OCI-M1 (cell line): ENCODE data around the gene NLGN2.
A peak's percentile ranks its signal among the peaks of the same experiment; 100 is the strongest.

ENCODE experiments used
- DNase-seq: peaks from one replicate; lab custom pipeline; 2025; lab: John Stamatoyannopoulos, UW

NLGN2 gene

DNA sequence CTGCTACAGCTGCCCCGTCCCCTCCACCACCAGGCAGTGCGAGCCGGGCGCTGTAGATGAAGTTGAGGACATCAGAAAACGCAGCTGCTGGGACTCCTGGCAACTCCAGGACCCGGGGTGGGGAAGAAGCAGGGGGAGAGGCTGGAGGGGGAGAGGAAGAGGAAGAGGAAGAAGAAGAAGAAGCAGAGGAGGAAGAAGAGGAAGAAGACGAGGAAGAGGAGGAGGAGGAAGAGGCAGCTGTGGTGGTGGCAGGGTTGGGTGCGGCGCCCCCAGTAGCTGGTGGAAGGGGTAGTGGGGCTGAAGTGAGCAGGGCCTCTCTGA, 58.6 kb downstream of the NLGN2 start:
- DNase-seq = no peak

DNA sequence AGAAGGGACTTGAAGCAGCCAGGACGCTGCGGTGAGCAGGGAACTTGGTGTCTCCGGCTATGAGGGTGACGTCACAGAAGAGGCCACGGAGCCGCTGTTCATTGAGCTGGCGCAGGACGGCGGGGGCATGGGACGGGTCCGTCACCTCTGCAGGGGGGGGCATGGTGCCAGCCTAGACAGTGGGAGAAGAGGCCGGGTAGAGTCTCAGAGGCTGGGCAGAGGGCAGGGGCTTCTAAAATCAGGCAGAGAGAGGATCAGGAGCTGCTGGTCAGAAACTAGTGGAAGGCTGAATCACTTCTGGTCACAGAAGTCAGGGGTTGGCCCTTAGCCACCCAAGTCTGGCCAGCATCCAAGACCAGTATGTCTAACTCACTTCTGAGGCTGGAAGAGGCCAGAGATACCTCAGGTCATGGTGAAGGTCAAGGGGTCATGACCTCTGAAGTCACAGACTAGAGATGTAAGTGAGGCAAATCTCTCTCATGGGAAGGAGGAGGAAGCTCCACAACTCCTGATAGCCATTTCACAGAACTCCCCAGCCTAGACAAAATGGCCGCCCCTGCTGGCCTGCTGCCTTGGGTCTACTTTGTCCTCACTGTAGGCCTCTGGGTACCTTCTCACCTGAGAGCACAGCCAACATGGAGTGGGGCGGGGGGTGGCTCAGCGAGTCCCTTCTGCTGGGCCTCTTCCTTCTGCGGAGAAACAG, 59.1 kb downstream of the NLGN2 start:
- DNase-seq = peak; percentile 71

DNA sequence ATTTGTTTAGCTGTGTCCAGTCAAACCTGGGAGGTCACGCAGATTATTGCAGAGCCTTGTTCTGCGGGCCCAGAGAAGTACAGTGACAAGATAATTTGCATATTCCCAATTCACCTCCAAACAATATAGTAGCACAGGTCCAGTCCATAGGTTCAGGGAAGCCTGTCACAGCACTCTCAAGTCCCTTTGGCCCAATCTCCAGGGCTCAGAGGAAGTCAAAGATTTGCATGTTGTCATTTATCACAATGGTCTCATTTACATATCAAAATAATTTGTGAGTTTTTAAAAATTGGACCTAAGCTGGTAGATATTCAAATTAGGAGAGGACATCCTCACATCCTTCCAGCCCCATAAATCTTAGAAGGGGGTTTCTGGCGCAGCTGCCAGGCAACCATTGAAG, 59.9 kb downstream of the NLGN2 start:
- DNase-seq = no peak

DNA sequence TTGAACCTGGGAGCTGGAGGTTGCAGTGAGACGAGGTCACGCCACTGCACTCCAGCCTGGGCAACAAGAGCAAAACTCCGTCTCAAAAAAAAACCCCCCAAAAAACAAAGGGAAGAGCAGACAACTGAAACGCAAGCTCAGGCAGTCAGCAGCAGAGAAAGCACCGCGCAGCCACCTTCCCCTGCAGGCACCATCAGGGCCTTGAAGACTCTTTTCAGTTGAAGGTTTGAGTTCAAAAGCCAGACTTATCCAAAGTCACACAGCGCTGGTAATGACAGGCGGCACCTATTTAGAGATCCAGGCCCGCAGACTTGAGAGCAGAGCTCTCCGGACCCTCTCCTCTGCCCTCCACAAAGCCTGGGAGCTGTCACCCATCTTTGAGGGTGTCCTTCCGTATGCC, 60.6 kb downstream of the NLGN2 start:
- DNase-seq = no peak

DNA sequence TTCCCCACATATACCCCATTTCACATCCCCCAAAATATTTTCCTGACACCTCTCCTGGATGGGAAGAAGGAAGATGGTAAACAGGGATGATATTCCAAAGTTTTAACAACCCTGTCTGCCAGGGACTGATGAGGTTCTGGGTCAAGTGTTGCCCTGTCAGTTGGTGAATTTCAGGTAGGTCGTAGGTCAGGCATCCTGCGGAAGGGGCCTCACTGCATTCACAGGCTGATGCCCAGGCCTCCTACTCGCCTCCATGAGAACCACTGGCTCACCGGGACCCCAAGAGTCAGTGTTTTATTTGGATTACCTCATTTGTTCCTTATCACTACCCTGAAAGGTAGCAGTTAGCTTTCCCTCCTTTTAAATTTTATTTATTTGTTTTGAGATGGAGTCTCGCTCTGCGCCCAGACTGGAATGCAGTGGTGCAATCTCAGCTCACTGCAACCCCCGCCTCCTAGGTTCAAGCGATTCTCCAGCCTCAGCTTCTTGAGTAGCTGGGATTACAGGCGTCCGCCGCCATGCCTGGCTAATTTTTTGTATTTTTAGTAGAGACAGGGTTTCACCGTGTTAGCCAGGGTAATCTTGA, 61.3 kb downstream of the NLGN2 start:
- DNase-seq = no peak
